Left colon (tissue), 2 donors: ENCODE results near the gene NSD1. TPM values are rescaled to one million over a fixed set of nuclear protein-coding genes. Genes with fewer than 3 reads are reported as not detected.
"Not testable (repeated sequence)": the region's sequence is repeated elsewhere in the genome, so short reads cannot be mapped to it uniquely, and the experiment has no call there.

Experiments
- ATAC-seq: fragments of 200-7000 bp; cut with Tn5 transposase; one replicate; pipeline ENCODE4 v1.9.1; 2020; ENCODE audit warnings: mild to moderate bottlenecking, moderate library complexity
- DNase-seq, 2 donors: peaks; one replicate each; pipeline ENCODE4 v3.0.0-alpha.2; 2020
- intact Hi-C, 2 donors: fragments of 100-400 bp; cut with DNase I in 1 of 2; cut with micrococcal nuclease in 1 of 2; formaldehyde crosslinking; loops; one replicate each; pipeline versions ENCODE4 v1.11.2 to v1.14.0; 2022; cut with DNase I, micrococcal nuclease
- total RNA-seq, 2 donors: library from RNA; stranded (reverse); fragmentation: NEBNext Ultra II Directional; extraction: Animal tissue kit (Norgen Biotek cat#: 25700); gene quantifications; one replicate each; pipeline ENCODE4 v1.2.1, GENCODE V29; 2021
- donor health status: DM: no; HTN: no; CAD: no.
- donor health status: DM: yes; HTN: yes; CAD: no.

NSD1 gene
- total RNA-seq, 2 donors from 2014 or later, result 55.6 to 65.8 TPM

DNA sequence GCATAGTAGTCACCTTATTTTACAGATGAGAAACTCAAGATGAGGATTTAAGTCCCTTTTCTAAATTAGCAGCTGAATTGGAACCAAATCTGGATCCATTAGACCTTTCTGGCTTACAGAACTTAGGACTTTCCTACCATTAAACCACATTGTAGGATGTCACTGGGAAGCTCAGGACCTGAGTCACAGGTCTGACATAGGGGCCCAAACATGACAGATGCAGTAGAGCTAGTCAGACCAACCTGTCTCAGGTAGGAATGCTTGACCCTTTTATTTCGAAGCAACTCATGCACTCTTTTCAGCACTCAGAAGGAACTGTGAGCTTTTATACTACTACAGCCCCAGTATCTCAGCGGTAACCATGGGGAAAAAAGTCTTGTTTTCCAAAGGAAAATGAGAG, 167.4 kb downstream of the NSD1 start:
- ATAC-seq, result no peak
- intact Hi-C loops, result no loop called here
- no peak for DNase-seq

DNA sequence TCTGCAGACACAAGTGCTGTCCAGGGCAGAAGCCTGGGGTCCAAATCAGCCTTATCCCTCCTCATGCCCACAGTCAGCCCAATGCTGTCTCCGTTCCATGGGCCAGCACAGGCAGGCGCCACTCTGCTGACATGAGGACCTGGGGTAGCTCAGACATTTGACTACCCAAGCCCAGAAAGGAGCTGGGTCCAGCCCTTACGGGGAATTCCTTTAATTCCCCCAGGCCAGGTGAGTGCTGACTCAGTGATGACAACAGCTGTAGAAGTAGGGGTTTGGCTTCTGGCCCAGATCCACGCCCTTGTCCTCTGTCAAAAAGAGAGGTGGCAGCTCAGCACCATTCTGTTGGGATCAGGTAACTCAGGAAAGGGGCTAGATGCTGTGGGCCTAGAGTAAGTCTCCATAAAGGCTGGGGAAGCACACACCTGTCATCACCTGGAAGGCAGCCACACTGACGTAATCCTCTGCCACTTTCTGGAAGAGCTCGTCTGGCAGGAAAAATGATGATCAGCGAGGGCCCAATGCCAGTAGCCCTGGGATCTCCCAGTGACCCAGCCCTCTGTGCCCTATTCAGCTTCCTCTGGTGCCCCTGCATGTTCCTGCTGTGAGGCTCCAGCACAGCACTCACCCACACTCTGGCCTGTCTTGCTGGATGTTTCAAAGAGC, 168.1 kb downstream of the NSD1 start:
- DNase-seq (peak; percentile 88), ATAC-seq (peak; percentile 44)
- intact Hi-C loops, result no loop called here

GRCh38 chr5:177302354-177303110, 169.0 kb downstream of the NSD1 start:
- intact Hi-C loops, result no loop called here
- ATAC-seq (no peak), DNase-seq (peak in 1 of 2 donors; percentile 47)

DNA sequence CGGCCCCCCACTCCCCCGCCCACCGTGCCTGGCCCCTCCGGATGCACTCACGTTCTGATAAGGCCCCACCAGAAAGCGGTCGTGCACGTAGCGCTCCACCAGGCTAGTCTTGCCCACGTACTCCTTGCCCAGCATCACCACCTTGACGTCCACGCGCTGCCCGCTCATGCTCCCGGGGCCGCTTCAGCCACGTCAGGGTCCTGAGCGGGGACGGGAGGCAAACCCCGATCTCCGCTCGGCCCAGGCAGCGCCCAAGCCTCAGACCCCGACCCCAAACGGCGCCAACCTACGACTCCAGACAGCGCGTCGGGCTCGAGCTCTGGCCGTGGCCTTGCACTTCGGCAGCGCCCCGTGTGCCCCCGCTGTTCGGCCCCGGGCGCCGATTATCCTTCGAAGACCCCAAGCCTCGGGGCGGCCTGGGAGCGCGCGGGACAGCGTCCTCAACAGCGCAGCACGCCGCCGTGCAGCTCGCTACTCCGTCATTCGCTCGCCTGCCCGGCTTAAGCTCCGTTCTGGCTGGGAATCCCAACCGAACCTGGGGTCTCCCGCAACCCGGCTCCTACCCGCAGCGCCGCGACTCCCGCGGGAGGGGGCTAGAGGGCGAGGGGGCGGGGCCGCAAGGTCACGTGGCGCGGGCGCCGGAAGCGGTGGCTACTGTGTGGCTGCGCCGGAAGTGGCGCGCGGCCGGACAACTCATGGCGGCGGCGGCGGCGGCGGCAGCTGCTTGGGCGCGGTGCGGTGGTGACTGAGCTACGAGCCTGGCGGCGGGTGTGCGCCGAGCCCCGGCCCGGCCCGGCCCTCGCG, 169.8 kb downstream of the NSD1 start, which contains the start of the genes PRELID1 and RAB24:
Gene PRELID1, plus strand, starts transcription at position 679 of the 804 bp plus-strand sequence. CDS start 187 bp downstream, outside the sequence.
Gene RAB24, minus strand, starts transcription at position 599 of the 804 bp plus-strand sequence. Its CDS starts 431 bp downstream, at position 168.
- intact Hi-C loops, result no loop called here
- peak; percentile 62 for ATAC-seq

GRCh38 chr5:177303925-177304391, 170.4 kb downstream of the NSD1 start:
- DNase-seq (peak in 1 of 2 donors; percentile 57), ATAC-seq (peak; percentile 9)
- intact Hi-C loops, result no loop called here

More for the DNA sequence above, 169.8 kb downstream of the NSD1 start, which contains the start of the genes PRELID1 and RAB24:
- peak; percentile 84 to 95 for DNase-seq

DNA sequence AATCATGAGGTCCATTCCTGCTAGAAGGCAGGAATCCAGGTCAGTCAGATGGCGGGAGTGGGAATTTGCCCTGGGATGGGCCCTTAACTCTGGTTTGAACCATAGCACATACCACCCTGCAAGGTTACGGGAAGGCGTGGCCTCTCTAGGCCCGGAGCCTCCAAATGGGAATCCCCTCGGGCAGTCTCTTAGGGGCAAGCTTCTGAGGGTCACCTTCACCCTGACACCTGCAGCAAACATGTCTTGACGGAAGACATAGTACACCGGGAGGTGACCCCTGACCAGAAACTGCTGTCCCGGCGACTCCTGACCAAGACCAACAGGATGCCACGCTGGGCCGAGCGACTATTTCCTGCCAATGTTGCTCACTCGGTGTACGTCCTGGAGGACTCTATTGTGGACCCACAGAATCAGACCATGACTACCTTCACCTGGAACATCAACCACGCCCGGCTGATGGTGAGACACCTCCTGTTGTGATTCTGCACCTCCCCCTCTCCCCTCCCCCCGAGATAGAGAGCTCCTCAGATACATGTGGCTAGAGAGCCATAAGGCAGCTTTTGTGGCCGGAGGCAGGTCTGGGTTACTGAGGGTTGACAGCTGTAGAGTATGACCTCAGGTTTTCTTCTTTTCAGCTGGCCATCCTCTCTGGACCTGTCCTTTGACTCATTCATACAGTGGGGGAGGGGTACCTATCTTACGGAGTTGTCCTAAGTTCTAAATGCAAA, 171.0 kb downstream of the NSD1 start:
- ATAC-seq (peak; percentile 62), DNase-seq (peak; percentile 85 to 88)
- intact Hi-C loops, result no loop called here

DNA sequence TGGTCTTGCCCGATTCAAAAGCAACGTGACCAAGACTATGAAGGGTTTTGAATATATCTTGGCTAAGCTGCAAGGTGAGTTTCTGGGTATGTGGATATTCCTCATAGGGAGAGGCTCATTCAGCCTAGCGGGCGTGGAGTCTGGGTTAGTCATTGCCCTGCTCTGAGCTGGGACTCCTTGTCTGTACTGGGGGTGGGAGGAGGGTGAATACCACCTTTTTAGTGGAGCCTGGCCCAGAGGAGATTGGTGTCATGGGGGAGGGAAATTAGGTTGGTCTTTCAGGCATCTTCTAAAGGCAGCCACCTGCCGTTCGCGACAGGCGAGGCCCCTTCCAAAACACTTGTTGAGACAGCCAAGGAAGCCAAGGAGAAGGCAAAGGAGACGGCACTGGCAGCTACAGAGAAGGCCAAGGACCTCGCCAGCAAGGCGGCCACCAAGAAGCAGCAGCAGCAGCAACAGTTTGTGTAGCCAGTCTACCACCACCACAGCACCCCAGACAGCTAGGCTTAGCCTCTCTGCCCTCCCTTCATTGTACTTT, 172.6 kb downstream of the NSD1 start:
- ATAC-seq, DNase-seq, intact Hi-C loops: not testable (repeated sequence)

GRCh38 chr5:177306674-177307543, 173.3 kb downstream of the NSD1 start:
- ATAC-seq, result no peak
- peak in 1 of 2 donors; percentile 27 for DNase-seq
- intact Hi-C loops, result no loop called here

- DNase-seq (peak in 1 of 2 donors; percentile 28), ATAC-seq (no peak)
- intact Hi-C loops, result no loop called here
These were observed 174.2 kb downstream of the NSD1 start for GRCh38 chr5:177307544-177308363.

GRCh38 chr5:177308740-177309139, 175.2 kb downstream of the NSD1 start:
- intact Hi-C loops, result no loop called here
- DNase-seq (no peak), ATAC-seq (no peak)

- DNase-seq, result peak; percentile 74 to 78
- ATAC-seq, result peak; percentile 36
- intact Hi-C loops, result loop anchor here in 1 of 2 donors (10.0 kb wide), 1 partner anchor 55 kb away; no protein-coding TSS in a partner anchor
These were observed 176.0 kb downstream of the NSD1 start for GRCh38 chr5:177309351-177310191.

DNA sequence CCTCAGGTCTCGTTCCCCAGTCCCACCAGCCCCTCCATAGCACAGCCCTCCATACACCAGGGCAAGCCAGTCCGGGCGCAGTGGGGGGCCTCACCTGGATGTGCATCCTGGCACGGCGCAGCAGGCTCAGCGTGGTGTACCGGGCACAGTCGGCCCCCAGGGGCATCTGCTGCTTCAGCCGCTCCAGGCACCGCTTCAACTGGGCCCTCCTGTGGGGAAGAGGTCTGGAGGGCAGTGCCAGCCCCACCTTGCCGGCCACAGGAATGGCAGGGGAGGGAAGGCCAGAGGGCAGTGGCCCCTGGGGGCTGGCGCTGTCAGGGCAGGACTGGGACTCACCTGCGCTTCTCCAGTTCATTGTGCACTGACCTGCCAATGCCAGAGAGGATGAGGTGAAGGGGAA, 176.8 kb downstream of the NSD1 start:
- DNase-seq (peak in 1 of 2 donors; percentile 34), ATAC-seq (no peak)
- intact Hi-C loops, result loop anchor here in 1 of 2 donors (10.0 kb wide), 1 partner anchor 54 kb away; no protein-coding TSS in a partner anchor

DNA sequence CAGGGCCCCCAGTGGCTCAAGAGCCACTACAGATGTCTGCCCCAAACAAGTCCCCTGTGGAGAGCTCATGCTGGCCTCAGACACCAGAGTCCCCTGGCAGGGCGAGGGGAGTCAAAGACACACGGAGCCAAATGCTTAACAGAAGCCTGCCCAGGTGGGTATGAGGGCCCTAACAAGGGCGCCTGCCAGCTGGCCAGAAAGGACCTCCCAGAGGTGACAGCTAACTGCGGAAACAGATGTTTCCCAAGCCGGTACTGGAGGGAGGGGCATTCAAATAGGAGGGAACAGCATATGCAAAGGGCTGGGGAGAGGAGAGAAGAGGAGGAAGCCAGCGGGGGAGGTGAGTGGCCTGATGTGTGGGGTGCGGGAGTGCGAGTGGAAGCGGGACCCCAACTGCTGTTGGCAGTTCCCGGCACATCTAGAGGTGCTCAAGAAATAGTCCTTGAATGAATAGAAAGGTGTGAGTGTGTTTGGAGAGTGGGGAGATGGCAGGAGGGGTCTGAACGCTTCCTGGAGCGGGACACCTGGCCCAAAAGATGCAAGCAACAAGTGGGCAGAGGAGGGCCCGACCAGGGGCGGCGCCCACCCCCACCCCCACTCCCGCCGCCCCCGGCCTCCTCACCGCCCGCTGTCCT, 177.3 kb downstream of the NSD1 start:
- DNase-seq (peak; percentile 37 to 71), ATAC-seq (peak; percentile 14)
- intact Hi-C loops, result loop anchor here in 1 of 2 donors (10.0 kb wide), 1 partner anchor 54 kb away; no protein-coding TSS in a partner anchor

DNA sequence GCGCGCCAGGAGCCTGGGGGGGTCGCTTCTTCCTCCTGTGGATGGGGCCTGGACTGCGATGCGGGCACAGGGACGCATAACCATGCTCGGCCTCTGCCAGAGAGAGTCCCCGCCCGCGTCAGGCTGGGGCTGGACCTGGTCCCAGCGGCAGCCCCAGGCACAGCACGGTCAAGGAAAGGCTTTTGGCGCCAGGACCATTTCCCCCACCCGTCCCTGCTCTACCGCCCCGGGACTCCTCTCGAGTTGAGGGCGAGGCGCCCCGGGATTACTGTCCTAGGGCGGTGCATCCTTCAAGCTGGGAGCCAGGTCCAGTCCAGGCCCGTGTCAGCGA, 177.8 kb downstream of the NSD1 start:
- intact Hi-C loops, result loop anchor here in 1 of 2 donors (10.0 kb wide), 1 partner anchor 53 kb away; no protein-coding TSS in a partner anchor
- peak in 1 of 2 donors; percentile 38 for DNase-seq
- peak; percentile 9 for ATAC-seq
